Pancreas (tissue), 10 donors: ENCODE measurements around the gene RAD51B. TPM values are rescaled to one million over a fixed set of nuclear protein-coding genes. Genes with fewer than 3 reads are reported as not detected.
A peak's percentile ranks its signal among the peaks of the same experiment; 100 is the strongest.

Source experiments
- ATAC-seq, 4 donors: fragments of 200-7000 bp; cut with Tn5 transposase; one replicate each; pipeline versions ENCODE4 v1.8.0 to v1.9.1; 2020; ENCODE audit warnings: mild to moderate bottlenecking in 4 of 4, moderate library complexity in 4 of 4
- DNase-seq, 6 donors: peaks; one replicate each; pipeline ENCODE4 v3.0.0-alpha.2; 2020
- FAIRE-seq: peaks from 2 replicates; lab custom pipeline; 2012; peaks lifted over from hg19 to GRCh38; lab: Jason Lieb, UNC
- H3K27ac ChIP-seq, 4 donors: fragments of 200-600 bp; sonication (generic); 1 replicate in 3 of 4; 2 replicates in 1 of 4; pipeline versions ENCODE4 v1.5.0 to v1.8.0; 2020
- H3K27me3 ChIP-seq, 4 donors: fragments of 200-600 bp; one replicate each; pipeline ENCODE4 v1.8.0; 2021
- H3K36me3 ChIP-seq, 3 donors: fragments of 200-600 bp; sonication (generic) in 1 of 3; one replicate each; pipeline versions ENCODE4 v1.5.0 to v1.8.0; 2020 to 2021
- H3K4me1 ChIP-seq, 3 donors: fragments of 200-600 bp; one replicate each; pipeline ENCODE4 v1.8.0; 2021
- H3K4me3 ChIP-seq, 4 donors: fragments of 200-600 bp; sonication (generic) in 2 of 4; one replicate each; pipeline versions ENCODE4 v1.5.0 to v1.8.0; 2020 to 2021
- H3K9me3 ChIP-seq, 4 donors: fragments of 200-600 bp; one replicate each; pipeline ENCODE4 v1.8.0; 2021
- WGBS, 2 donors: extraction: QIAGEN DNeasy Blood & Tissue Kit; methylation state at CpG; one replicate each; pipeline ENCODE4 v1.1.7; 2013; 5-methylcytosine and 5-hydroxymethylcytosine counted together
- intact Hi-C, 3 donors: fragments of 100-400 bp; cut with DNase I; formaldehyde crosslinking; loops; one replicate each; pipeline versions ENCODE4 v1.11.1 to v1.14.2; 2022
- polyA plus RNA-seq, 2 donors: library from polyadenylated mRNA; stranded (reverse); fragments of 200-250 nt; gene quantifications; one replicate each; pipeline ENCODE4 v1.2.3, GENCODE V29; 2013
- total RNA-seq, 6 donors: library from RNA; stranded (reverse); fragmentation: NEBNext Ultra II Directional in 4 of 6; extraction: Animal tissue kit (Norgen Biotek cat#: 25700) in 4 of 6; gene quantifications; one replicate each; pipeline versions ENCODE4 v1.2.1 to v1.2.4, GENCODE V29; 2021 to 2023
- TF ChIP-seq, protein P1 (sequence below), 4 donors: fragments of 200-600 bp; sonication (generic) in 3 of 4; IDR thresholded peaks; one replicate each; pipeline versions ENCODE4 v1.5.0 to v1.8.0; 2021; ENCODE audit warnings: antibody characterized with exemption in 4 of 4
- donor health status: healthy with polysubstance abuse.
- donor health status: DM: no; HTN: no; CAD: no; lungs with moderate emphysema.
- donor health status: DM: no; HTN: no; CAD: no.
- donor health status: control.
- donor health status: control.
- donor health status: Bipolar disorder and iron deficiency.
- donor health status: DM: yes; HTN: yes; CAD: no.
- donor health status: DM: no; HTN: no; CAD: no.
- donor health status: DM: no; HTN: no; CAD: no.
- donor health status: DM: yes; HTN: yes; CAD: no.

RAD51B gene
- total and polyA plus RNA-seq, 8 donors = 1.1 to 17.3 (median 5.8) TPM

GRCh38 chr14:68195126-68195525 is 375.5 kb downstream of the RAD51B start:
- no peaks in the 10 kb centered on the region for H3K9me3 ChIP-seq
- ATAC-seq = peak in 1 of 4 donors; percentile 31
- intact Hi-C loops = no loop called here
- FAIRE-seq = no peak
- TF ChIP-seq, protein P1, sequence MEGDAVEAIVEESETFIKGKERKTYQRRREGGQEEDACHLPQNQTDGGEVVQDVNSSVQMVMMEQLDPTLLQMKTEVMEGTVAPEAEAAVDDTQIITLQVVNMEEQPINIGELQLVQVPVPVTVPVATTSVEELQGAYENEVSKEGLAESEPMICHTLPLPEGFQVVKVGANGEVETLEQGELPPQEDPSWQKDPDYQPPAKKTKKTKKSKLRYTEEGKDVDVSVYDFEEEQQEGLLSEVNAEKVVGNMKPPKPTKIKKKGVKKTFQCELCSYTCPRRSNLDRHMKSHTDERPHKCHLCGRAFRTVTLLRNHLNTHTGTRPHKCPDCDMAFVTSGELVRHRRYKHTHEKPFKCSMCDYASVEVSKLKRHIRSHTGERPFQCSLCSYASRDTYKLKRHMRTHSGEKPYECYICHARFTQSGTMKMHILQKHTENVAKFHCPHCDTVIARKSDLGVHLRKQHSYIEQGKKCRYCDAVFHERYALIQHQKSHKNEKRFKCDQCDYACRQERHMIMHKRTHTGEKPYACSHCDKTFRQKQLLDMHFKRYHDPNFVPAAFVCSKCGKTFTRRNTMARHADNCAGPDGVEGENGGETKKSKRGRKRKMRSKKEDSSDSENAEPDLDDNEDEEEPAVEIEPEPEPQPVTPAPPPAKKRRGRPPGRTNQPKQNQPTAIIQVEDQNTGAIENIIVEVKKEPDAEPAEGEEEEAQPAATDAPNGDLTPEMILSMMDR (IDR thresholded peaks at IDR 0.05) = no peak
- DNase-seq = no peak
- H3K27ac ChIP-seq = peak overlapping the region in 3 of 4 donors; percentile 4 to 90 (median 83)
- 10 to 20% methylated on average over 1 of the region's 1 CpG for WGBS, 2 donors
- H3K4me1 ChIP-seq = peaks cover 63 to 88% (median 80%) of the 10 kb centered on the region in 3 donors
- H3K4me3 ChIP-seq = no peak overlapping the region
- H3K27me3 ChIP-seq = no peaks in the 10 kb centered on the region
- H3K36me3 ChIP-seq = no peaks in the 10 kb centered on the region

- no peak for FAIRE-seq
- DNase-seq = no peak
- intact Hi-C loops = no loop called here
- Histone ChIP-seq H3K27ac (peak overlapping the region in 3 of 4 donors; percentile 35 to 83 (median 41)), H3K4me3 (no peak overlapping the region), H3K27me3 (no peaks in the 10 kb centered on the region), H3K4me1 (peaks cover 45 to 57% (median 47%) of the 10 kb centered on the region in 3 donors), H3K36me3 (no peaks in the 10 kb centered on the region), H3K9me3 (no peaks in the 10 kb centered on the region)
- TF ChIP-seq, protein P1 (IDR thresholded peaks at IDR 0.05) = no peak
- WGBS, 2 donors = 34 to 36% methylated on average over 3 of the region's 3 CpGs
- ATAC-seq = peak in 3 of 4 donors; percentile 28 to 52 (median 40)
Measured at GRCh38 chr14:68198713-68199495, 379.3 kb downstream of the RAD51B start.

DNA sequence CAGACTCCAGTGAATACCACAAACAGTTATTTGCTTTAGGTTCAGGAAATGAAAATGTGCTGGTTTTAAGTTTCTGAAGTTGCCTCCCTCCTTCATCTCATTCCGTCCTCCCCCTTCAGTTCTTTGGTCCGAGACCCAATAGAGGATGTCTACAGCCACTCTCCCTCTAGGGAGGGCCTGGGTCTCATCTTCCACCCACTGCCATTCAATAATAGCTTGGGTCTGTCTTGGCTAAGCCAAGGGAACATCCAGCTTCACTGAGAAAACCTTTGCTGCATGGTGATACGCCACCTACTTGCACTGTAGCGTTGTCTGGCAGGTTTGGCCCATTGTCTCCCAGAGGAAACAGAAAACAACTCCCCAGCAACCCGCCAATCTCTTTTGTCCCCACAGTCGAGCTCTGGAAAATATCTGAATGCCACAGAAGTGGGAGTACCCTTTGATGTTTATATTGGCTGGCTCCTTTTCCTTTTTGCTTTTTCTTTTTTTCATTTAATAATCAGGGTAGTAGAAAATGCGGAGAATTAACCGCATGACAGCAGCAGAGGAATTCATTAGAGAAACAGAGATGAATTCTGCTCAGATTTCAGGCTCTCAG is 380.1 kb downstream of the RAD51B start:
- H3K4me3 ChIP-seq = no peak overlapping the region
- H3K36me3 ChIP-seq = no peaks in the 10 kb centered on the region
- no peaks in the 10 kb centered on the region for H3K27me3 ChIP-seq
- ATAC-seq (peak; percentile 67 to 85 (median 80)), DNase-seq (peak in 2 of 6 donors; percentile 32 to 72), FAIRE-seq (no peak)
- TF ChIP-seq, protein P1 (IDR thresholded peaks at IDR 0.05) = no peak
- H3K9me3 ChIP-seq = no peaks in the 10 kb centered on the region
- WGBS, 2 donors = 48 to 77% methylated on average over 8 of the region's 8 CpGs
- intact Hi-C loops = no loop called here
- H3K4me1 ChIP-seq = peaks cover 41 to 50% (median 44%) of the 10 kb centered on the region in 3 donors
- peak overlapping the region in 3 of 4 donors; percentile 35 to 83 (median 41) for H3K27ac ChIP-seq

DNA sequence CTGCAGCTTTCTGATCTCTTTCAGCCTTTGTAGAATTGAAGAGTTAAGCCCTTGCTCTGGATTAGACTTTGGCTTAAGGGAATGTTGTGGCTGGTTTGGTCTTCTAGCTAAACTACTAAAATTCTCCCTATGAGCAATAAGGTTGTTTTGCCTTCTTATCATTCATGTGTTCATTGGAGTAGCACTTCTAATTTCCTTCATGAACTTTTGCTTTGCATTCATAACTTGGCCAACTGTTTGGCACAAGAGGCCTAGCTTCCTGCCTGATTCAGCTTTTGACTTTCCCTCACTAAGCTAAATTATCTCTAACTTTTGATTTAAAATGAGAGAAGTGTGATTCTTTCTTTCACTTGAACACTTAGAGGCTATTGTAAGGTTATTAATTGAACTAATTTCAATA is 384.3 kb downstream of the RAD51B start:
- Histone ChIP-seq H3K9me3 (no peaks in the 10 kb centered on the region), H3K36me3 (no peaks in the 10 kb centered on the region), H3K4me3 (no peak overlapping the region), H3K27ac (no peak overlapping the region), H3K4me1 (peaks cover 15 to 16% (median 15%) of the 10 kb centered on the region in 3 donors), H3K27me3 (no peaks in the 10 kb centered on the region)
- DNase-seq (no peak), ATAC-seq (no peak), FAIRE-seq (no peak)
- TF ChIP-seq, protein P1 (IDR thresholded peaks at IDR 0.05) = no peak
- intact Hi-C loops = no loop called here
